ENCODE results near the gene ZNF627.

ZNF627 gene

DNA sequence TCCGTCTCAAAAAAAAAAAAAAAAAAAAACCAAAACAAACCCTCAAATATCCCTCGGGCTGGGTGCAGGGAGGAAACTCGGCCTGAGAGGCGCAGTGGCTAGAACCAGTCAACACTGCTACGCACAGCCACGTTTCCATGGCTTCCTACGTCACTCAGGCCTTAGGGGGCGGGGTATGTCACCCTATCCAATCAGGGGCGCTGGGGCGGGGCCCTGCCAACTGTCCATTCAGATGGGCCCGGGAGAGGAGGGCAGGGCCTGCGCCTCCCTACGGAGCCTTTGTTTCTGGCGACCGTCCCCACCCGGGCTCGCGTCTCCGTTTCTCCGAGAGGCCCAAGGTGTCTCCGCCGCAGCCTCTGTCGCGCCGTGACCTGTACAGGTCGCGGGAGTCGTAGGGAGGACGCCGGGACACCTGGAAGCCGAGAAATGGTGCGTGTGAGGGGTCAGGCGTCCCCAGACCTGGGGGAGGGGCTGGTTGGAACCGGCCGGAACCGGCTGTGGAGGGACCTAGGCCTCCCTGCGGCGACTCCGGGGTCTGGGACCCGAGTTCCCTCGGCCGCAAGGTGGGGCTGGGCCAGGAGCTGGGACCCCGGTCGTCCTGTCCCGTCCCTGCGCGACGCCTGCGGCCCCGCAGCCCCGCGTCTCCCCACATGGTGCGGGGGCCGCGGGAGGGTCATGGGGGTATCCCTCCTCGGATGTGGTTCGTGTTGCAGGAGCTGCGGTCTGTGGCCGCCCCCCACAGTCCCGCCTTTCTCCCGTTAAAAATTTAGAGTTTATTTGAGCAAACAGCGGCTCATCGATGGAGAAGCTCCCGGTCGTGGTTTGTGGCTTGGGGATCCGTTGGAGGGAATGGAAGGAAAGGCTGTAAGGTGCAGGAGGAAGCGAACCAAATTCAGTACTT lies at the start of gene ZNF627:
ZNF627 (plus strand) TSS at position 282 of the 901 bp plus-strand sequence; CDS start at position 427, 145 bp downstream.
- H3K36me3 ChIP-seq (ENCODE audit: insufficient read depth, low read length): peaks cover 9% of the 10 kb centered on the region; the same call in 1 of the 2 replicates
- no peaks in the 10 kb centered on the region for H3K4me1 ChIP-seq (ENCODE audit: insufficient read depth, low read length)
- H3K9ac ChIP-seq (ENCODE audit: low read depth, low read length): peak within 1 kb of the TSS; percentile 95
- H3K9me3 ChIP-seq (ENCODE audit: control insufficient read depth, insufficient read depth, low read length): no peaks in the 10 kb centered on the region

DNA sequence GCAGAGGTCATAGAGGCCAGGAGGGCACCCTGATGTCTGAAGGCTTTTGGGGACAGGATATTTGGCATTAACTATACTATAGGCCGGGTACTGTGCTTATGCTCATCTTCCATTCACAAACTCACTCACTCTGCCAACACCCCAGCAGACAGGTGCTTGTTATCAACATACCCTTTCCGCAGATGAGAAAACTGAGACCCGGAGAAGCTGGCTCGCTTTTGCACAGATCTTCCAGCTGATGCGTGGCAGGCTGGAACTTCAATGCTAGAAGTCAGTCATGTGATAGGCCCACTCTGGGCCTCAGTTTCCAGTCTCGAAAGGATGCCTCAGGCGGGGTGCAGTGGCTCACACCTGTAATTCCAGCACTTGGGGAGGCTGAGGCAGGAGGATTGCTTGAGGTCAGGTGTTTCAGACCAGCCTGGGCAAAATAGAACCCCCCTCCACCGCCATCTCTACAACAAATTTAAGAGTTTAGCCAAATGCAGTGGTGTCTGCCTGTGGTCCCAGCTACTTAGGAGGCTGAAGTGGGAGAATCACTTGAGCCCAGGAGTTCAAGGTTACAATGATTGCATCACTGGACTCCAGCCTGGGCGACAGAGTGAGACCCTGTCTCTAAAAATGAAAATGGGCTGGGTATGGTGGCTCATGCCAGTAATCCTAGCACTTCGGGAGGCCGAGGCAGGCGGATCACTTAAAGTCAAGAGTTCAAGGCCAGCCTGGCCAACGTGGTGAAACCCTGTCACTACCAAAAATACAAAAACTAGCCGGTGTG lies 49.2 kb upstream of the ZNF627 start:
- H3K4me1 ChIP-seq (ENCODE audit: insufficient read depth, low read length): peaks cover 4% of the 10 kb centered on the region; the same call in 1 of the 2 replicates
- H3K9me3 ChIP-seq (ENCODE audit: control insufficient read depth, insufficient read depth, low read length): no peaks in the 10 kb centered on the region
- H3K9ac ChIP-seq (ENCODE audit: low read depth, low read length): no peak overlapping the region
- H3K36me3 ChIP-seq (ENCODE audit: insufficient read depth, low read length): peaks cover 4% of the 10 kb centered on the region; the same call in 1 of the 2 replicates

DNA sequence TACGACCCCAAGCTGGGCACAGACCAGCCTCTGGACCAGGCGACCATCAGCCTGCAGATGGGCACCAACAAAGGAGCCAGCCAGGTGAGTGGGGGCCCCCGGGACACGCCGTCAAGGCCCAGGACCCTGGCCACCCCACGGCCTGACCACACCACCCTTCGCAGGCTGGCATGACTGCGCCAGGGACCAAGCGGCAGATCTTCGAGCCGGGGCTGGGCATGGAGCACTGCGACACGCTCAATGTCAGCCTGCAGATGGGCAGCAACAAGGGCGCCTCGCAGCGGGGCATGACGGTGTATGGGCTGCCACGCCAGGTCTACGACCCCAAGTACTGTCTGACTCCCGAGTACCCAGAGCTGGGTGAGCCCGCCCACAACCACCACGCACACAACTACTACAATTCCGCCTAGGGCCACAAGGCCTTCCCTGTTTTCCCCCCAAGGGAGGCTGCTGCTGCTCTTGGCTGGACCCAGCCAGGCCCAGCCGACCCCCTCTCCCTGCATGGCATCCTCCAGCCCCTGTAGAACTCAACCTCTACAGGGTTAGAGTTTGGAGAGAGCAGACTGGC lies 47.8 kb upstream of the ZNF627 start:
- Histone ChIP-seq H3K36me3 (ENCODE audit: insufficient read depth, low read length) (peaks cover 4% of the 10 kb centered on the region; the same call in 1 of the 2 replicates), H3K9me3 (ENCODE audit: control insufficient read depth, insufficient read depth, low read length) (no peaks in the 10 kb centered on the region), H3K9ac (ENCODE audit: low read depth, low read length) (no peak overlapping the region), H3K4me1 (ENCODE audit: insufficient read depth, low read length) (peaks cover 4% of the 10 kb centered on the region; the same call in 1 of the 2 replicates)

DNA sequence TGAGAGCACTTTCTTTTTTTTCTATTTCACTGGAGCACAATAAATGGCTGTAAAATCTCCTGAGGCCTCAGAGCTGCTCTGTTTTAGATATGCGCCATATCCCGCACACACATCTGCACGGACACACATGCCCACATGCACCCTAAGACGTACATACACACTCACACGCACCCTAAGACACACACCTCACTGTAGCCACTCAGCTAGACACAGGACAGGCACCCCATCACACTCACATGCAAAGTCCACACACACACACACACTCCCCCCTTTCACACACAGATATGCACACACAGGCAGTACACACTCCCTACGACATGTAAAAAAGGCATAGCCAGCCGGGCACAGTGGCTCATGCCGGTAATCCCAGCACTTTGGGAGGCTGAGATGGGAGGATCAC lies 47.0 kb upstream of the ZNF627 start:
- no peak overlapping the region for H3K9ac ChIP-seq (ENCODE audit: low read depth, low read length)
- H3K9me3 ChIP-seq (ENCODE audit: control insufficient read depth, insufficient read depth, low read length): no peaks in the 10 kb centered on the region
- peaks cover 4% of the 10 kb centered on the region; the same call in 1 of the 2 replicates for H3K36me3 ChIP-seq (ENCODE audit: insufficient read depth, low read length)
- H3K4me1 ChIP-seq (ENCODE audit: insufficient read depth, low read length): peaks cover 4% of the 10 kb centered on the region; the same call in 1 of the 2 replicates

DNA sequence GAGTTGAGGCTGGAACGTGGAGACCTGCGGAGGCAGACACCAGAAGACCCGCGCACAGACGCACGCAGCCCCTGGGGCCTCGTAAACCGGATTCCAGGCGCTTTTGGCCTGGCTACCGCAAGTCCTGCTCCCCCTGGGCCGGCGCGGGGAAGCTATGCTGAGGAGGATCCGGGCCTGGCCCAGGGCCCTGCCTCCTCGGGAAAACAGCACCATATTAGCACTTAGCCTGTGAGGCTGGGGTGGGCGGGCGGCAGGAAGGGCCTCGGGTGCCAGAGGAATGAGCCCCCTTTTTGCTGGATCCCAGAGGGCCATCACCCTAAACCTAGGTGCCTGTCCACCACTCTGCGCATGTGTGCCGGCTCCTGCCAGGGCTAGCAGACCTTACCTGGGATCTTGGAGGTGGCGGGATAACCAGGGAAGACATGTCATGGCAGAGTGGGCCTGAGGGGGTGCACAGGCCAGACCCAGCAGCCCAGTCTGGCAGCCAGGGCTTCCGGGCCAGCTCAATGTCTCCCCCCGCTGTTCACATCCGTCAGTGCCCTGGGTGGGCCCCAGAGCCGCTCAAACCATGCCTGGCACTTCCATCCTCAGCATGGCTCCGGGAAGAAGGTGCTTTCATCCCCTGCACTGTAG lies 45.6 kb upstream of the ZNF627 start:
- Histone ChIP-seq H3K9me3 (ENCODE audit: control insufficient read depth, insufficient read depth, low read length) (no peaks in the 10 kb centered on the region), H3K4me1 (ENCODE audit: insufficient read depth, low read length) (no peaks in the 10 kb centered on the region; the same call in 1 of the 2 replicates), H3K36me3 (ENCODE audit: insufficient read depth, low read length) (peaks cover 6% of the 10 kb centered on the region; the same call in 1 of the 2 replicates), H3K9ac (ENCODE audit: low read depth, low read length) (no peak overlapping the region)

DNA sequence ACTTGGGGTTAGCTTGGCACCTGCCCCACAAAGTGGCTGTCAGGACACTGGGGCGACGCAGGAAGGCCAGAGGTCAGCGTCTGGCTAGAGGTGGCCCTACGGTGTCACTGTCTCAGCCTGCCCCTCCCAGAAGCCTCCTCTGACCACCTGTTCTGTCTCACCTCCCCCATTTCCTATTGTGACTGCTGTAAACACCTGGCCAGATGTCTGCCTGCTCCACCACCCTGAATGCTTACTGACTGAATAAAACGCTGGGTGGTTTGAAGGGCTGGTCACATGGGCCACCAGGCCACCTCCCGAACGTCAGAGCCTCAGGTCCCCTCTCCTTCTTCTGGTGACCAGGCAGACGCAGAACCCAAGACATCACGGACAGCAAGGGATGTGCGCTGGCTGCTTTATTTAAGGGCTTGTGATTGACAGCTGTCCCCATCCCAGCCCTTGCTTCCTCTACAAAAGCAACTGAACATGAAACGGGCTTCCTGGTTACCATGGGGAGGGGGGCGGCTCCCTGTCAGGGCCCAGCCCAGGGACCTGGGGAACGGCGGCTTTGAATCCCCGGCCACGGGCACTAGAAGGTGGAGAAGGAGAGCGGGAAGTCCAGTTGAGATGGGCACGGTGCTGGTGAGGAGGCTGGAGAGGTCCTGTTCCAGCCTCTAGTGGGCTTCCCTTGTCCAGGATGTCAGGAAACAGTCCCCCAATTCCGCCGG lies 44.5 kb upstream of the ZNF627 start:
- H3K9ac ChIP-seq (ENCODE audit: low read depth, low read length): no peak overlapping the region
- H3K9me3 ChIP-seq (ENCODE audit: control insufficient read depth, insufficient read depth, low read length): no peaks in the 10 kb centered on the region
- H3K4me1 ChIP-seq (ENCODE audit: insufficient read depth, low read length): peaks cover 2% of the 10 kb centered on the region
- H3K36me3 ChIP-seq (ENCODE audit: insufficient read depth, low read length): peaks cover 6% of the 10 kb centered on the region; the same call in 1 of the 2 replicates

DNA sequence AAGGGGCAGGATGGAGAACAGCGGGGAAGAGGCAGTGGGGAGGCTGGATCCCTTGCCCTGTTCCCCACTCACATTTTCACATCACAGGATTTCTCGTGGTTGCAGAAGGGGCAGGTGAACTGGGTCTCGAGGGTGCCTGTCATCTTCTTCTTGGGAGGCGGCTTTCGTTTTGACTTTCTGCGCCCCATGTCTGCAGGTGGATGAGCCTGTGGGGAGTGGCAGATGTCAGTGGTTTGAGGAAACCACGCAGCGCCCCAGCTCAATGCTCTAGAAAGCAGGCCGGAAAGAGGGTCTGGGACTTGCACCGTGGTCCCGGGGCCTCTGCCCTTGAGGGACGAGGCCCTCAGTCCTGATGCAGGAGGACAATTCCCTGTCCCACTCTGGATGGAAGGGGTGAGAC lies 43.1 kb upstream of the ZNF627 start:
- Histone ChIP-seq H3K36me3 (ENCODE audit: insufficient read depth, low read length) (peaks cover 6% of the 10 kb centered on the region; the same call in 1 of the 2 replicates), H3K9me3 (ENCODE audit: control insufficient read depth, insufficient read depth, low read length) (no peaks in the 10 kb centered on the region), H3K4me1 (ENCODE audit: insufficient read depth, low read length) (peaks cover 4% of the 10 kb centered on the region), H3K9ac (ENCODE audit: low read depth, low read length) (no peak overlapping the region)

DNA sequence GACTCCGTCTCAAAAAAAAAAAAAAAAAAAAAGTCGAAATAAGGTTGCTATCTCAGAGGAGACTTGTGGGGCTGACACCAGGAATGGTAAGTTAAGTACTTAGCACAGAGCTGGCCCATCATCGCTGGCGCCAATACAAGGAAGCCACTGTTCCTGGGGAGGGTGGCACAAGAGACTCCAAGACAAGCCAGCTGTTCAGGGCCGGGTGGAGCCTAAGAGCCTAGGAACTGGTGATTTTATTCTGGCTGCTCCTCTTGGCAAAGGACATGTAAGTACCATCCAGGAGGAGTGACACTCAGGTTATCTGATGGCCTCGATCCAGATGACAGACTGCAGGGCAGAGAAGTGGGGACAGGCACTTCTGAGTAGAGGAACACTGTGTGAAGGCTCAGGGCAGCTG lies 42.0 kb upstream of the ZNF627 start:
- H3K4me1 ChIP-seq (ENCODE audit: insufficient read depth, low read length): peaks cover 4% of the 10 kb centered on the region
- peaks cover 4% of the 10 kb centered on the region; the same call in 1 of the 2 replicates for H3K36me3 ChIP-seq (ENCODE audit: insufficient read depth, low read length)
- H3K9me3 ChIP-seq (ENCODE audit: control insufficient read depth, insufficient read depth, low read length): no peaks in the 10 kb centered on the region
- H3K9ac ChIP-seq (ENCODE audit: low read depth, low read length): no peak overlapping the region

DNA sequence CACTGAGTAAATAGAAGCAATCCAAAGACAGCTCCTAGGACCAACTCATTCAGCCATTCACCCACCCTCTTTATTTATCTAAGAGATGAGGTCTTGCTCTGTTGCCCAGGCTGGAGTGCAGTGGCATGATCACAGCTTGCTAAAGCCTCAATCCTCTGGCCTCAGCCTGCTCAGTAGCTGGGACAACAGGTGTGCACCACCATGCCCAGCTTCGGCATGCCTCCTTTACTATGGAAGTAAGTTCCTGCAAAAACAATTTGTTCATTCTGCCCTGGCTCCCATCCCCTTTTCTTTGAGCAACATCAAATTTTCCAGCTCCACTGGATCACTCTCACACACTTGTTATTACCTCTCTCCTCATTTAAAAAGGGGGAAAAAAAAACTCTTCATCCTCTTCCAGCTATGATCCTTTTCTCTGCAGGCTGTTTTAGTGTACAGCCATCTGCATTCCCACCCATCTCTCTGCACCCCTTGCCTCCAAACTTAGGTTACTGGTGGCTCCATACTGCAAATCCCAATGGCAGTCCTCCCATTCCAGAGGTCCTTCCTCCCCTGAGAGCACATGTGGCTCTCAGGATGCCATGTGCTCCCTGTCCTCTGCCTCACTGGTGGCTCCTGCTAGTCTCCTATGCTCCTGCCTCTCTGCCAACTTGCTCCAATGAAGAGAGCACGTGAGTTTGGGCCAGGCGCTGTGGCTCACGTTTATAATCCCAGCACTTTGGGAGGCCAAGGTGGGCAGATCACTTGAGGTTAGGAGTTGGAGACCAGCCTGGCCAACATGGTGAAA lies 40.5 kb upstream of the ZNF627 start:
- H3K4me1 ChIP-seq (ENCODE audit: insufficient read depth, low read length): peaks cover 4% of the 10 kb centered on the region
- H3K36me3 ChIP-seq (ENCODE audit: insufficient read depth, low read length): peaks cover 2% of the 10 kb centered on the region; the same call in 1 of the 2 replicates
- H3K9ac ChIP-seq (ENCODE audit: low read depth, low read length): no peak overlapping the region
- H3K9me3 ChIP-seq (ENCODE audit: control insufficient read depth, insufficient read depth, low read length): no peaks in the 10 kb centered on the region

DNA sequence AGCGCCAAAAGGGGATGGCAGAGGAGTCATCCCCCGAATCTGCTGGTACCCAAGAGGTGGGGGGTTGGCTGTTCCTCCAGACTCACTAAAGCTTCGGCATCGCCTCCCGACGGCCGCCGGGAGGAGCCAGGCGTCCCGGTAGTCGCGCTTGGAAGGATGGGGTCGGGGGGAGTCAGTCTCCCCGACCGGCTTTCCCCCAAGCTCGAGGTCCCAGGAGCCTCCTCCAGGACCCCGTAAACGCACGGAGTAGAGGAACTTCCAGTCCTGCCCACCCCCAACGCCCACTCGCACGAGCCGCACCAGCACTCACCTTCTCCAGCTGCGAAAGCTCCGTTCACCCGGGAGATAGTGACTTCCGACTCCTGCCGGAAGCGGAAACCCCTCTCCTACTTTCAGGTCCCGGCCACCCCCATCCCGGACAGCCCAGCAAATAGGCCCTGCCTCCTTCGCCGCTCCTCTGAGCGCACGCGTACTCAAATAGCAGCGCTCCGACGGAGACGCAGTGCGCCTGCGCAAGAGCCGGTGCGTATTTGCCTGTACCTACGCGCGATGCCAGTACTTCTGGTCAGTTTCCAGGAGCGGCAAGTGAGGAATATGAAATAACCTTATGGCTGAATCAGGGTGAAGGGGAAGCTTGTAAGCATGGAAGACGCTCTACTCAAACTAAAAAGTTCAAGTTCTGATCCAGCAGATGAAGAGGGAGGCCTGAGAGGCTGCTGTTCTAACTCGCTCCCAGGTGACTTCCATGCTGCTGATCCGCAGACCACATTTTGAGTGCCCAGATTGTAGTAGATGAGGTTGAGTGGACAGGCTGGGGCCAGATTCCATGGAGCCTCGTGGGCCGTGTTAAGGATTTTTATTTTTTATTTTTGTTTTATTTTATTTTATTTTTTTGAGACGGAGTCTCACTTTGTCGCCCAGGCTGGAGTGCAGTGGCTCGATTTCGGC lies 38.1 kb upstream of the ZNF627 start, which contains the start of gene ELOF1:
ELOF1 (minus strand) TSS at position 350 of the 948 bp plus-strand sequence. CDS start 4,883 bp downstream, outside the sequence.
- H3K9ac ChIP-seq (ENCODE audit: low read depth, low read length): peak within 1 kb of the TSS; percentile 90
- H3K9me3 ChIP-seq (ENCODE audit: control insufficient read depth, insufficient read depth, low read length): no peaks in the 10 kb centered on the region
- peaks cover 2% of the 10 kb centered on the region; the same call in 1 of the 2 replicates for H3K36me3 ChIP-seq (ENCODE audit: insufficient read depth, low read length)
- H3K4me1 ChIP-seq (ENCODE audit: insufficient read depth, low read length): peaks cover 4% of the 10 kb centered on the region; the same call in 1 of the 2 replicates

DNA sequence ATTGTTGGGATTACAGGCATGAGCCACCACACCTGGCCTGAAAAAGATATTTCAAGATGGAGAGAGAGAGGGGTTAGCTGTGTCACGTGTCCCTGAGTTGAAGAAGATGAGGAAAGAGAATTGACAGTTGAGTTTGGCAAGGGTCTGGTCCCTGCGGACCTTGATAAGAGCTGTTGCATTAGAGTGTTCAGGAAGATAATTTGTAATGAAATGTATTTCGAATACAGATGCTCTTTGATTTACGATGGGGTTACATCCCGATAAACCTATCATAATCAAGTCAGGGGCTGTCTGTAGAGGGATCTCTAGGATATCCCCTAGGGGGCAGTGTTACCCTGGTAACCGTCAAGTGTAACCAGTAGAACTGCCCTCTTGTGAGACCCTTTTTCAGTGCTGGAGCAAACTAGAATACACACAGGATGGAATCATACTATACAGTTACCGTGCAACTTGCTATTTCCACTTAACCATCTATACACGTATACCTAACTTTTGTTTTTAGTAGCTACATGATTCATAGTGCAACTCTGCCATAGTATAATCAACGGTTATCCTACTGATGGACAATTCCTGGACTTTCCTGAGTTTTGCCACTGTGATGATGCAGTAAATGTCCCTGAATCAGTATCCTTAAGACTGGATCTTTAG lies 36.8 kb upstream of the ZNF627 start:
- Histone ChIP-seq H3K36me3 (ENCODE audit: insufficient read depth, low read length) (peaks cover 2% of the 10 kb centered on the region; the same call in 1 of the 2 replicates), H3K9ac (ENCODE audit: low read depth, low read length) (peak overlapping the region; percentile 90; the same call in 1 of the 2 replicates), H3K9me3 (ENCODE audit: control insufficient read depth, insufficient read depth, low read length) (no peaks in the 10 kb centered on the region), H3K4me1 (ENCODE audit: insufficient read depth, low read length) (peaks cover 4% of the 10 kb centered on the region; the same call in 1 of the 2 replicates)
